ENCODE measurements around the gene PTPN11.
"Not testable (repeated sequence)": the region's sequence is repeated elsewhere in the genome, so short reads cannot be mapped to it uniquely, and the experiment has no call there.

Gene PTPN11

DNA sequence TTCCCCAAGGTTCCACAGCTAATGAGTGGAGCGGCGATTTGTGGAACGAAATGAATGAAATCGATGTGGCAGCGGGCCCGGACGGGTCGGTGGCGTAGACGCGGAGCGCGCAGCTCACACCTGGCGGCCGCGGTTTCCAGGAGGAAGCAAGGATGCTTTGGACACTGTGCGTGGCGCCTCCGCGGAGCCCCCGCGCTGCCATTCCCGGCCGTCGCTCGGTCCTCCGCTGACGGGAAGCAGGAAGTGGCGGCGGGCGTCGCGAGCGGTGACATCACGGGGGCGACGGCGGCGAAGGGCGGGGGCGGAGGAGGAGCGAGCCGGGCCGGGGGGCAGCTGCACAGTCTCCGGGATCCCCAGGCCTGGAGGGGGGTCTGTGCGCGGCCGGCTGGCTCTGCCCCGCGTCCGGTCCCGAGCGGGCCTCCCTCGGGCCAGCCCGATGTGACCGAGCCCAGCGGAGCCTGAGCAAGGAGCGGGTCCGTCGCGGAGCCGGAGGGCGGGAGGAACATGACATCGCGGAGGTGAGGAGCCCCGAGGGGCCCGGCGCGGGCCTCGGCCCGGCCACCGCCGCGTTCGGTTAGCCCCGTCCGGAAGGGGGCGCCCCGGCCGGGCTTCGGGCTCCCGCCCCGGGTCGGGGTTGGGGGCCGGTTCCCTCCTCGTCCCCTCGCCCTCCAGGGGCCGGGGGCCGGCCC, at the start of gene PTPN11:
PTPN11 (plus strand) TSS at position 340 of the 689 bp plus-strand sequence; CDS start at position 505, 165 bp downstream.
- DNase-seq = peak; percentile 62

DNA sequence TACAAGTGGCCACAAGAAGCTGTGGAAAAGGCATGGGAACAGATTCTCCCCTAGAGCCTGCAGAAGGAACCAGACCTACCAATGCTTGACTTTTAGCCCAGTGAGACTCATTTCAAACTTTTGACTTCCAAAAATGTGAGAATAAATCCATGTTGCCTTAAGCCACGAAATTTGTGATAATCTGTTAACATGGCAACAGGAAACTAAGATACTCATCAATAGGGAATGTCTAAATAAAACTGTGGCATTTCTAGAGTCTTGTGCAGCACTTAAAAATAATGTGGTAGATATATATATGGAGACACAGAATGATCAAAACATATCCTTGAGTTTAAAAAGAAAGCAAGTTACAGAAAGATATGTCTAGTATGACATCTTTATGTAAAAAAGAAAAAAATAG, 48.5 kb upstream of the PTPN11 start:
- no peak for DNase-seq

DNA sequence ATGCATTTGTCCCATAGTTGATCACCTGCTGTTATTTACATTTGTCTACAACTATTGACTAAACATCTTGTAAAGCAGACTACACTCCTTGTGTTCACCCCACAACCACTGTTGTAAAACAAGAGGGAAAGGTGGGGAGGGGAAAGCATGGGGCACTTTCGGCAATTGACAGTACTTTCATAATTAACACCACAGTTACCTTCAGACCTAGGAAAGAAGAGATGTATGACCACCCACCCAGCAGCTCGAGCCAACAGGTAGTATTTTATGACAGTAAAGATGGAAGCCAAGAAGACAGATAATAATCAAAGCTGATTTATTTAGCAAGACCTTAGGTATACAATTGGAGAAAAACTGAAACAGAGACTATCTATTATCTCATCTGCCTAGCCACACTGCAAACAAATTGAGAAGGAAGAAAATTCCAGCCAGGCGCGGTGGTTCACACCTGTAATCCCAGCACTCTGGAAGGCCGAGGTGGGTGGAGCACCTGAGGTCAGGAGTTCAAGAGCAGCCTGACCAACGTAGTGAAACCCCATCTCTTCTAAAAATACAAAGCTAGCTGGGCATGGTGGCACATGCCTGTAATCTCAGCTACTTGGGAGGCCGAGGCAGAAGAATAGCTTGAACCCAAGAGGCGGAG, 47.8 kb upstream of the PTPN11 start:
- no peak for DNase-seq

DNA sequence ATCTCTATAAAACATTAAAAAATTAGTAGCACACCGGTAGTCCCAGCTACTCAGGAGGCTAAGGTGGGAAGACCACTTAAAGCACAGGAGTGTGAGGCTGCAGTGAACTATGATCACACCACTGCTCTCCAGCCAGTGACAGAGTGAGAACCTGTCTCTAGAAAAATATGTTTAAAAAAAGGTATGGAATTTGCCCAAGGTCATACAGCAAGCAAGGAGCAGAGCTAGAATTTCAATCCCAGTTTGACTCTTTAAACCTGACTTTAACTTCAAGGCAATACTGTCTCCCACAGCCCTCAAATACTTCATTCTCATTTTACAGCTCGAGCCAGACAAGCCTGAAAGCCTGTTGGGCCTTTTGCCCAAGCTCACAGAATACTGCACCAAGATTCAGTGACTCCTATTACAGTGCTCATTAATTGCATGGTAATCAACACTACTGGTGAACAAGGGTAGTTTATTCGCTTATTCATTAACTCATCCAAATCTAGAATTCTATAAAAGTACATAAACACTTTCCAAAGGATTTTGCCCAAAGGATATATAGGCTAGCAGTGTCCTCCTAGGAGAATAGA, 44.5 kb upstream of the PTPN11 start:
- DNase-seq = no peak

DNA sequence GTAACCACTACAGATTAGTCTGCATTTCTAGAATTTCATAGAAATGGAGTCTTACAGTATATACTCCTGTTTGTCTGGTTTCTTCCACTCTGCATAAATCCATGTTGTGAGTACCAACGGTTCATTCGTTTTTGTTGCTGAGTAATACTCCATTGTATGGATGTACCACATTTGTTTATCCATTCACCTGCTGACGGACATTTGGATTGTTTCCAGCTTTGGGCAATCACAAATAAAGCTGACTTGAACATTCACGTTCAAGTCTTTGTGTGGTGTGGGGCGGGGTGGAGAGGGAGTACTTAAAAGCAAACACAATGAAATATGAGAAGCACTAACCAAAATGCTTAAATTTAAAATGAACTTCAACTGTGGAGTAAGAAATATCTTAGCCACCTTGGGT, 43.6 kb upstream of the PTPN11 start:
- DNase-seq = no peak

DNA sequence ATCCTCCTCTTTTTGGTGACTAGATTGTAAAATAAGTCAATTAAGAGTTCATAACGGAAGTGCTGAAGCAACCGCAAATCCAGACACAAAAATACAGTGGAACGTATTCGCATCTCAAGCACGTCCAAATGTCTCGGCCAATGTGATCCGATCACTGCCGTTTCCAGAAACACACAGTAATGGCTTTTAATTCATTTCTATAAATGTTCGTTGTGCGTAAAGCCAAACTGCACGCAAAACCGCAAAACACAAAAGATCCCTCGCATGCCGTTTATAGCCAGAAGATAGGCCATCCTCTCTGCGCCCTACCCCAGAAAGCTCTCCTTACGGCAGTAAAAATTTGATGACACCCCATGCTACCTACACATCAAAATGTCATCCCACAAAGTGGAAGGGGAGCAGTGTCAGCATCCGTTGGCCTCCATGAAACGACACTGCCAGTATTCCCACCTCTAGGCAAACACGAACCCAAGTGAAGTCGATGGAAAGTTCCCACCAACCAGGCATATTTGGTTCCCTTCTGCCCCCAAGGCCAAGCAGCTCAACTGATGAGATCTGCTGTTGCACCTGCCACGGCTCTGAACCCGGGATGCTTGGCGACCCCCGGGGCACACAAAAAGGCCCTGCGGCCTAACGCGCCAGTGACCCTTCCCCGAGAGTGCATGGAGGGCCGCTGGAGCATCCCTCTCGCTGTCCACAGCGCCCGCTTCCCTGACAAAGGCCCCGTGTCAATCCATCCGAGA, 37.9 kb upstream of the PTPN11 start:
- DNase-seq = no peak

DNA sequence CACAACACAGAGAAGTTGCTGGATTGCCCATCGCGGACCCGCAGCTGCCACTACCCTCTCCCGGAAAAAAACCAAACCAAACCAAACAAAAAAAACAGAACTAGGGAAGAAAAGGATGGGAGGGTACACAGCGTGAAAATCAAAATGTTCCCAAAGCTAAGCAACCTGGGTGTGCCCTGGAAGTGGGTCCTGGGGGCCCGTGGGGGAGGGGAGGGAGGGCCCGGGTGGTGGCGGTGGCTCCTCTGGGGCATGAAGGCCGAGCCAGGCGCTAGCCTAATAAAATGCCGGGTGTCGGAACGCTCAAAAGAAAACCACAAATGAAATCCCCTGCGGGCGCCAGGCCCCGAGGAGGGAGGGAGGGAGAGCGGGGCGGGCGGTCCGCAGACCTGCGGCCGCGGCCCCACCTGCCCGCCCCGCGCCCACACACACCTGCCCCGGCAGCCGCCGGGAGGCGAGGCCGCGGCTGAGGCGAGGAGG, 37.3 kb upstream of the PTPN11 start:
- no peak for DNase-seq

DNA sequence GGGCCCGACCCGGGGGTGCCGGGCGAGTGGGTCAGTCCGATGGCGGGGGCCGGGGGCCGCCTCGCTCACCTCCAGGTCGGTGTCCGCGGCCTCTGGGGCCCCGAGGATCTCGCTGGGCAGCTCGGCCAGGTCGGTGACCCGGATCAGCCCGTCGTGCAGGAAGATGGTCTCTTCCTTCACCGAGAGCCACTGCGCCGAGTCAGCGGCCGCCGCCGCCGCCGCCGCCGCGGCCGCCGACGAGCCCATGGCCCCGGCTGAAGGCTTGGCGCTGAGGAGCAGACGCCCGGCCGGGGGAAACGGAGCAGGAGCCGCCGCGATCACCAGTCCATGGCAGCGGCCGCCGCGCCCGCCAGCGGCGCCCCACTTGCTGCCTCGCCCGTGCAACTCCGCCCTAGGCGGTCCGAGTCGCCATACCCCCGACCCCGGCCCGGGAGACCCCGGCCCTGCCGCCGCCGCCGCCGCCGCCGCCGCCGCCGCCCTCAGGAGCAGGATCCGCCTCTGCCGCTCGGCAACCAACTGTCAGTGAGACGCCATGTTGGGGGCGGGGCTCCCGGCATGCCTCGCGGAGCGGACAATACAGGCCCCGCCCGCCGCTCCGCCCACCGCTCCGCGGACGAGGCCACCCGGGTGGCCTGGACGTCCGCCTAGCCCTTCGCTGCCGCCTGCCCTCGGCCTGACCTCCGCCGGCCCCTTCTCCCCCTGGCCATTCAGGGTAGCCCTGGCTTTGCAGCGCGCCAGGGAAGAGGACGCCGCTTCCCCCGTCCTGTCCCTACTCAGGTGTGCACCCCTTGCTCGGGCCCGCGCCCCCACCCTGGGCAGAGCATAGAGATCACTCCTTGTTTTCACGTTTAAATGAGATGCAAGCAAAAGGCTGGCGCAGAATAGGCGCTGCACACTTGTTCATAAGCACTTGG, 36.6 kb upstream of the PTPN11 start, which contains the start of gene HECTD4:
HECTD4 (minus strand) TSS at position 549 of the 914 bp plus-strand sequence; CDS start at position 246, 303 bp downstream.
- peak; percentile 89 for DNase-seq

DNA sequence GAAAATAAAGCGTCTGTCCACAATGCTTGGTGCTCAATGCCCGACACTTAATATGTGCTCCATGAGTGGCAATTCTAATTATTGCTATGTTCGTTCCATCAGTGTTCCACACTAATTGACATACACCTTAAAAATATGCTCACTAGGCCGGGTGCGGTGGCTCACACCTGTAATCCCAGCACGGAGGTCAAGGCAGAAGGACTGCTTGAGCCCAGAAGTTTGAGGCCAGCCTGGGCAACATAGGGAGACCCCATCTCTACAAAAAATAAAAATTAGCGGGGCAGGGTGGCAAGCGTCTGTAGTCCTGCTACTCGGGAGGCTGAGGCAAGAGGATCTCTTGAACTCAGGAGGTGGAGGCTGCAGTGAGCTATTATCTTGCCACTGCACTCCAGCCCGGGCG, 35.9 kb upstream of the PTPN11 start:
- no peak for DNase-seq

DNA sequence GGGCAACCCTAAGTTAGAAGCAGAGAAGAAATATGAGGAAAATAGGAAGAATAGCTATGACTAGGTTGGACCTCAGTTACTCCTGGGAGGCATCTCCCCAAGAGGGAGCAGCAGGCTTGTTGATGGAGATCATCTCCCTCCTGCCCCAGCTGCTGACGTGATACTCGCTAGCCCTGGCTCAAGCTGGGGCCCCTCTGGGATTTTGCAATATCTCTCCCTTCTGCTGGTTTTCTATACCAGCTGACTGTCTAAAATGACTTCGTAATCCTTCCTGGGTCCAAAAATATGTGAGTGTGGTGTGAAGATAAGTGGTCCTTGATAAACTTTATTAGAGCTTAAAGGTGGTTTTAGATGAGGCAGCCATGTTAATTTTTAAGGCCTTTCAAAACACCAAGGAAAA, 32.0 kb upstream of the PTPN11 start:
- no peak for DNase-seq

DNA sequence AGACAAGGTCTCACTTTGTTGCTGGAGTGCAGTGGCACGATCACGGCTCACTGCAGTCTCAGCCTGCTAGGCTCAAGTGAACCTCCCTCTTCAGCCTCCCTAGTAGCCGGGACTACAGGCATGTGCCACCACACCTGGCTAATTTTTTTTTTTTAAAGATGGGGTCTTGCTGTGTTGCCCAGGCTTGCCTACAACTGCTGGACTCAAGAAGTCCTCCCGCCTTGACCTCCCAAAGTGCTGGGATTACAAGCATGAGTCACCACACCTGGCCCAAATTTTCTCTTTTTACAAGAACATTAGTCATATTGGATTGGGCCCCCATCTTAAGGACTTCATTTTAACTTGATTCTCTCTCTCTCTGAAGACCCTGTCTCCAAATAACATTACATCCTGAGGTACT, 29.5 kb upstream of the PTPN11 start:
- no peak for DNase-seq

DNA sequence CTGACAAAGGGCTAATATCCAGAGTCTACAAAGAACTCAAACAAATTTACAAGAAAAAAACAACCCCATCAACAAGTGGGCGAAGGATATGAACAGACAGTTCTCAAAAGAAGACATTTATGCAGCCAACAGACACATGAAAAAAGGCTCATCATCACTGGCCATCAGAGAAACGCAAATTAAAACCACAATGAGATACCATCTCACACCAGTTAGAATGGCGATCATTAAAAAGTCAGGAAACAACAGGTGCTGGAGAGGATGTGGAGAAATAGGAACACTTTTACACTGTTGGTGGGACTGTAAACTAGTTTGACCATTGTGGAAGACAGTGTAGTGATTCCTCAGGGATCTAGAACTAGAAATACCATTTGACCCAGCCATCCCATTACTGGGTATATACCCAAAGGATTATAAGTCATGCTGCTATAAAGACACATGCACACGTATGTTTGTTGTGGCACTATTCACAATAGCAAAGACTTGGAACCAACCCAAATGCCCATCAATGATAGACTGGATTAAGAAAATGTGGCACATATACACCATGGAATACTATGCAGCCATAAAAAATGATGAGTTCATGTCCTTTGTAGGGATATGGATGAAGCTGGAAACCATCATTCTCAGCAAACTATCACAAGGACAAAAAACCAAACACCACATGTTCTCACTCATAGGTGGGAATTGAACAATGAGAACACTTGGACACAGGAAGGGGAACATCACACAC, 28.7 kb upstream of the PTPN11 start:
- DNase-seq = not testable (repeated sequence)

DNA sequence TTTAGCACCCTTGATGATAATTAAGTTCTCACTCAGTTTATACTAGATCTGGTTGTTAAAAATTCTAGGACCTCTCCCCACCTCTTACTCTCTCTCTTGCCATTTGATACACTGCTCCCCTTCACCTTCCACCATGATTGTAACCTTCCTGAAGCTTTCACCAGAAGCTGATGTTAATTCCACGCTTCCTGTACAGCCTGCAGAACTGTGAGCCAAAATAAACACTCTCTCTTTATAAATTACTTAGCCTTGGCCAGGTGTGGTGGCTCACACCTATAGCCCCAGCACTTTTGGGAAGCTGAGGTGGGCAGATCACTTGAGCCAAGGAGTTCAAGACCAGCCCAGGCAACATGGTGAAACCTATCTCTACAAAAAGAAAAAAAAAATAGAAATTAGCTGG, 25.4 kb upstream of the PTPN11 start:
- DNase-seq = no peak

DNA sequence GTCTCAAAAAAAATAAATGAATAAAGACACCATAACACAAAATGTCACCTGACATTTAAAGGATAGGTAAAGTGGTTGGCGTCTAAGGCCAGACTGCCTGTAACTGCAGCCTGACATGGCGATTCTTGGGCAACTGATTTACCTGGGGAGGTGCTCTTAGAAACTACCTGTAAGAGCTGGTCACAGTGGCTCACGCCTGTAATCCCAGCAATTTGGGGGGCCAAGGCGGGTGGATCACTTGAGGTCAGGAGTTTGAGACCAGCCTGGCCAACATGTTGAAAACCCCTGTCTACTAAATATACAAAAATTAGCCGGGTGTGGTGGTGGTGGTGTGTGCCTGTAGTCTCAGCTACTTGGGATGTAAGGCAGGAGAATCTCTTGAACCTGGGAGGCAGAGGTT, 17.7 kb upstream of the PTPN11 start:
- no peak for DNase-seq

DNA sequence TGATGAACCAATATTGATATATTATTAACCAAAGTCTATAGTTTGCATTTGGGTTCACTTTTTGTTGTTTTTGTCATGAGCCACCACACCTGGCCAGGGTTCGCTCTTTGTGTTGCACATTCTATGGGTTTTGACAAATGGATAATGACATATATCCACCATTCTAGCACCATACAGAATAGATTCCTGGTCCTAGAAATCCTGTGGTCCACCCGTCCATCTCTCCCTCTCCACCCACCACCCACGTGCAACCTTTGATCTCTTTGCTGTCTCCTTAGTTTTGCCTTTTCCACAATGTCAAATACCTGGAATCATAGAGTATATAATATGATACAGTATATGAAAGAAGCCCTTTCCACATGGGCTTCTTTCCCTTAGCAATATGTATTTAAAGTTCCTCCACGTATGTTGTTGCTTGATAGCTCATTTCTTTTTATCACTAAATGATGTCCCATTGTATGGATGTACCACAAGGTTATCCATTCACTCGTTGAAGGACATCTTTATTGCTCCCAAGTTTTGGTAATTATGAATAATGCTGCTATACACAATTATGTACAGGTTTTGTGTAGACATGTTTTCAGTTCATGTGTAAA, 16.7 kb upstream of the PTPN11 start:
- DNase-seq = no peak

DNA sequence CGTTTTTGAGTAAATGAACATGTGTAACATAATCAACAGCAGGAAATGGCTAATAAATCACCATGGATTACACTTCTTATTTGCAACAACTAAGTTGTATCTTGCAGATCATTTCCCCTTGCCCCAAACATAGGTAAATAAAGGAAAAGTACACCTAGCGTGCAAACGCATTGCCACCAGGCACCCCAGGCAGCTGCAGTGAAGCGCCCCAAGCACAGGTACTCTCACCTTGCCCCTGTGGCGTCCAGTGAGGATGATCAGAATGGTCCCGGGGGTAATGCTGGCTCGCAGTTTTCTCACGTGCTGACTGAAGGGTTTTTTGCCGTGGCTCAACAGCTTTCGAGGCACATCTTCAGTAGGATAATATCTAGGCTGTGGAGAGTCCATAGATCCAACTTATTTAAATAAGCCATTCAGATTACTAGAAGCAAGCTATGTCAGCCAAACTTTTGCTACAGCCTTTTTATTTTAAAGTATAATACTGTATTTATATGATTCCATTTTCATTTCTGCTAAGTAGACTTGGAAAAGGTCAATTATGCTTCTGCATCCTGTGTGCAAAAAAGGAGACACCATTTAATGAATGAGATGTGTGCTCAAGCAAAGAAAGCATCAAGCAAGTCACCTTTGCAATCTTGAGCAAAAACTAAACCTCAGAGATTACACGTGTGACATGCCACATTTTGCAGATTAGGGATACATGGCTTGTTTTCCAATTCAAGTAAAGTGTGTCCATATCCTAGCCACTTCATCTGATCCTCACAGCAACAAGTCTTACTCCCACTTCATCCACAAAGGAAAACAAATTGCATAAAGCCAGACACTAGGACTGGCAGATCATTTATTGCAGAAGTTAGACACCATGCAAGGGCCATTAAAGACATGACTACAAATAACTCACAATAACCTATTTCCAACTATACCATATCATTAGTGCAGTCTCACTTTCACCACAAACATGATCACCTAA, 11.9 kb upstream of the PTPN11 start:
- DNase-seq = no peak

DNA sequence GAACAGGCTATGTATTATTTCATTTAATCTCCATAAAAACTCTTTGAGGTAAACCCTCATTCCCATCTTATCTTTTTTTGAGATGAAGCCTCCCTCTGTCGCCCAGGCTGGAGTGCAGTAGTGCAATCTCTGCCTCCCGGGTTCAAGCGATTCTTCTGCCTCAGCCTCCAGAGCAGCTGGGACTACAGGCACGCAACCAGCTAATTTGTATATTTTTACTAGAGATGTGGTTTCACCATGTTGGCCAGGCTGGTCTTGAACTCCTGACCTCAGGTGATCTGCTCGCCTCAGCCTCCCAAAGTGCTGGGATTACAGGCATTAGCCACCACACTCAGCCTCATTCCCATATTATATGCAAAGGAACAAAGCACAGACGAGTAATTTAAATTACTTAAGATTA, 11.1 kb upstream of the PTPN11 start:
- DNase-seq = not testable (repeated sequence)

DNA sequence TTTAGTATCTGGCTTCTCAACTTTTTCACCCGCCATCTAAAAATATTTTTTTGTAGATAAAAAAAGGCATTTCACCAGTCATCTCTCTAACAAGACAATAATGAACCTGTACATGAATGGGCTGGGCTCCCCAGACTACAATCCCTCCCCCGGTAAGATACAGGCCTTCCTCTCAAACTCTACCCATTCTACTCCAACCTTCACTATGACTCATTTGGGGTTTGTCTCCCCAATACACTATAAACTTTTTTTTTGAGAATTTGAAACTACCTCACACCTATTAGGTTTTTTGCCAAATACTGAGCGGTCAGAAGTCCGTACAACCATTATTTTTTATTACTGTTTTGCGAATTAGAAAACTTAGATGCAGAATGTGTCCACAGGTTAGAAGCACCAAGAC, 10.1 kb upstream of the PTPN11 start:
- no peak for DNase-seq

DNA sequence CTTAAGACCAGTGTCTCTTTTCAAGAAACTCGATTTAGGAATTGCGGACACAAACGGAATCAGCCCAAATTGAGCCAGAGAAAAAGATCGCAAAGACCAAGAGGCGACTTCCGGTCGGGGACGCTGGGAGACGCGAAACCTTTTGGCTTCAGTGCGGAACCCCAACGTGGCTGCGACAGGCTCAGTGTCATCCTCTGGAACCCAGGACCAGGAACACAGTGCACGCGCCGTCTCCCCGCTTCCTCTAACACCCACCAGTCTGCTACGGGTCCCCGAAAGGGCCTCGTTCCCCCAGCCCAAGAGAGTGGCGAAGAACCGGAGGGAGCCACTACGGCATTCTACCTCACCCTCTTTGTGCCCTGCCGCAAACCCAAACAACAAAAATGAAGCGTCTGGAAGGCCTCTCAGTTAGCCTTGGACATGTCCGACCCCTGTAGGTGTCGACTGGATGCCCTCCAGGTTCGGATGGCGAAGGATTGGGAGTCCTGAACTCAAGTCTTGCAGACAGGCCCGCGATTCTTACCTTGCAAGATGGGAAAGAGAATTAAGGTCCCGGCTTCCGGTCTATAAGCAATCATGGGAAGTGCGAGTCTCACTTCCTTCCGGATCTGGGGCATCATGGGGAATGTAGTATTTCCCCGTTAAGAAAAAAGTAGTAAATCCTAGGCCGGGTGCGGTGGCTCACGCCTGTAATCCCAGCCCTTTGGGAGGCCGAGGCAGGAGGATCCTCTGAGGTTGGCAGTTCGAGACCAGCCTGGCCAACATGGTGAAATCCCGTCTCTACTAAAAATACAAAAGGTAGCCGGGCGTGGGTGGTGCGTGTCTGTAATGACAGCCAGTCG, 9.5 kb upstream of the PTPN11 start, which contains the start of gene RPL6:
RPL6 (minus strand) TSS at position 542 of the 842 bp plus-strand sequence. CDS start 949 bp downstream, outside the sequence.
- peak; percentile 81 for DNase-seq
